ENCODE results near the gene AKT1S1.
A peak's percentile ranks its signal among the peaks of the same experiment; 100 is the strongest.

The AKT1S1 gene

DNA sequence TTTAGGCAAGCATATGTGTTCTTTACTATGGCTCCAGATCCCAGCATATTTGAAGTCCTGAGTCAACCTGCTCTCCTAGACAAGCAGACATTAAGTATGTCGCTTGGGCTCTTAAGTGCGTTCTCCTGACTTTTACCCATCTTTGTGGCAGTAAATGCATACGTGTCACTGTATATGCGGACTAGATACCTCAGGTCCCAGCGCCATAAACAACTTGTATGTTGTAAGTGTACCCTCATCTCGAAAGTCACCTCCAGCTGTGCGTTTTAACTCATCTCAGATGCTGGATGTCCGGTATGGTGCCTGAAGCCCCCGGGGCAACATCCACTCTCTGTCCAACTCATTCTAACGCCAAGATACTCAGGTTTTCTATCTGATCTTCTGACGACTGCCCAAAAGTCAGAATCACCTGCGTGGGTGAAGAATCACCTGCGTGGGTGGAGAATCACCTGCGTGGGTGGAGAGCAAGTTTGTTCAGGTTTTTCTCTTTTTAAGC, 24.5 kb downstream of the AKT1S1 start:
- no peak for DNase-seq

DNA sequence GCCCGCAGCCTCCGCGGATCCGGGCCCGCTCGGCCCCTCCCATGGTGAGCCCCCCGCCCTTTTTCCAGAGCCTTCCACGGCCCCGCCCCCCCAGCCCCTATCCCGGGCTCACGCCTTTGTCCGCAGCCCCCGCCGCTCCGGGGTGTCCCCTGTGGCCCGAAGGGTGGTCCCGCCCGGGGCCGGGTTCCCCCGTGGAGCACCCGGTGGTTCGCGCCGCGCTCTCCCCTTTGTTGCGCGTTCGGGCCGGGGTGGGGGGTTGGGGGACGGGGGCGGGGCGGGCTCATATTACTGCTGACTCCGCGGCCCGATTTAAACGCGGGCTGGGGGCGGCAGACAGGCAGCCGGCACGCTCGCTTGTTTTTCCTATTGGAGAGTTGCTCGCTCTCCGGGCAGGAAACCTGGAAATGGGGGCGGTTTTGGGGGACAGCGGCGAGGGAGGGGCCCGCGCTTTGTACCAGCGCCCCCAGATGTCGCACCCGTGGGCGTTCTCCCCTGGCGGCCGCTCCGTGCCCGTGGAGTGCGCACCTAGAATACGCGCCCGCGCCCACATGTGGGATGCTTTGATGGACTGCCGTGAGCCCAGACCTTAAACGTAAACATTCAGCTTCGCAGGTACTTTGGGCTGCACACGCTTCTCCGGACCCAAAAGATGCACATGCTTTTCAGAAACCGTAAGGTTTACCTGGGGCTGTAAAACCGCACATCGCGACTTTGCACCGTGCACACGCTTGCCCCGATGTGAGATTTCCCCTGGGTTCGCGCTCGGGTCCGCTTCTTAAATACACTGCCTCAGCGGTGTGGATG, 25.5 kb downstream of the AKT1S1 start:
- DNase-seq, result peak in 4 of 14 donors; percentile 27 to 47 (median 41)

DNA sequence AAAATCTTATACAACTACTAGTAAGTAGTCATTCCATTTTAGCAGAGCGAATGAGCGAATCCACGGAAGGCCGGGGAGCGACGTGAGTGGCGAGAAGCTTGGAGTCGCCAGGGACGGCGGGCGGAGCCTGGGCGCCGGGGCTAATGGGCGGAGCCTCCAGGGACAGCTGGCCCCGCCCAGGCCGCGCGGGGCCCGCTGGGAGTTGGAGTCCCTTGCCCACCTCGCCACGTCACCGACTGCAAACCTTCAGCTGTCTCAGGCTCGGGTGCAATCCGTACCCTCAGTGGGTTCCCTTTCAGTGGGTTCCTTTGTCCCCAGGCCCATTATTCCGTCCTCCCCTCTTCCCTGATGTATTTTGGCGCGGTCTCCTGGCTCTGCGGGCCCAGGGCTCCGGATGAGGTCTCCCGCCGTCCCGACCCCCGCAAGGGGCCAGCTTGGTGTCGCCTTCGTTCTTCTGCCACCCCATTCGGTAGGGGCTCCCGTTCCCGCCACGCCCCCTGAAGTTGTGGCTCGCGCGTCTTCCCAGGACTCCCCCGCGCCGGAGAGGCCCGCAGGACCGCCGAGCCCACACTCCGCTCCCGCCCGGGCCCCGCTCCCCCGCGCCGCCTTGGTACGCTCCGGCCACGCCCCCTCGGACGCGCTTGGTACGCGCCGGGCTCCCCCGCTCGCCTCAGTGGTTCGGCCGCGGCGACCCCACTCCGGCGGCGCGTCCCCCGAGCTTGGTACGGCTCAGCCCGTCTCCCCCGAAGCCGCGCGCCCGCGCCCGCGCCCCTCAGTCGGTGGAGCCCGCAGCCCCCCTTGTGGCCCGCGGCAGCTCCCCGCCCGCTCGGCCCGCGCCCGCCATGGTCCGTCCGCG, 26.4 kb downstream of the AKT1S1 start, which contains the start of gene PTOV1:
Gene PTOV1, plus strand, starts transcription at position 673 of the 856 bp plus-strand sequence.
- DNase-seq, result peak in 13 of 14 donors; percentile 72 to 95 (median 90)

DNA sequence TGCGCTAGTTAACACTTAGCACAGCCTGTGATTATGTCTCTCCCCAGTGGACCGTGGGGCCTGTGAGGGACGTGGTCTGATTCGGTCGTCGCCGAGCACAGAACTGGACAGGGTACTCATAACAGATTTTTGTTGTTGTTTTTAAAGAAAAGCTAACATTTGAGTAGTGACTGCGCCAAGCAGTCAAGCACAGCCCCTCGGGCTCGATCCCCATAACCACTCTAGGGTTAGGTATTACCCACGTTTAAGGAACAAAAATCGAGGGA, 27.0 kb downstream of the AKT1S1 start:
- no peak for DNase-seq

DNA sequence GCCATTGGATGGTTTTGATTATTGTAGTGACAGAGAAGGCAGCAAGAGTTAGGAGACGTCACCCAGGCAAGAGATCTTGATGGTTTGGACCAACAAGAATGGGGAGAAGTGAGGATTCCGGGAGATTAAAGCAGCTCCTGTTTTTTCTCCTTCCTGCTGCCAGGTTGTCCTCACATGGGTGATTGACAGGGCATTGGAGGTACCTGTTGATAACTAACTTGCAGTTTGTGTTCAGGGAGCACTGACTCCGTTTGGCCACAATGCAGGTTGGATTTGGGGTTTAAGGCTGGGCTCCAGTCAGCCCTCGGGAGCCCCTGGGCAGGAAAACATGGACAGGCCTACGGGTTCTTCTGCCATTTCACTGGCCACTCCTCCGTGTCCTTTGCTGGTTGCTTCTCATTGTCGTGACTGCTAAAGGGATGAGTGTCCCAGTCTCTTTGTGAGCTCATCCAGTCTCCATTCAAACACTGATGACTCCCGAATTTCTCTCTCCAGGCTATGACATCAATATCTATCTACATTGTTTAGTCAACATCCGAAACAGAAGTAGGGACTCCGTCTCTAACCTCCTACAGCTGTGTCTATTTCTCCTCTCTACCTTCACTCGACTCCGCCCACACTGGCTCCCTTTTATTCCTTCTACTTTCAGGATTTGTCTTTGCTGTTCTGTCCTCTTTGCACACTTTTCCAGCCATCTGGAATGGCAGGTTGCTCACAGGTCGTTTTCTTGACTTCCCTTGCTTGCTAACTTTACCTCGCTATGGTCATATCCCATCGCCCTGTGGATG, 27.5 kb downstream of the AKT1S1 start:
- no peak for DNase-seq

DNA sequence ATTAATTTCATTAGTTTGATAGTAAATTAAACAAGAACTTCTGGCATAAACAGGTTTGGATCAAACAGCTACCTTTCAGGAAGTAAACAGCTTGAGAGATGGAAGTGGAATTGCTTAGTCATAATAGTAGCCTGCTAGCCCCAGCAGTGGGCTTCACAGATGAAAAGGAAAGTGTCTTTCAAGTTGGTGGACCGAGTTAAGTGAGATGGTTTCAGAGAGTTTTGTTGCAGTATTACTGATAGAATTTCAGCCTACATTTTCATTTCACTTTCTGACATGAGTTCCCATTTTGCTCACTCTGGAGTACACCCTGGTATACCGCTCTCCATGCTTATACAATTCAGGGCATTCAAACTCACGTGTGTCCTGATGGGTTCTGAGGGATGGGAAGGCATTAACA, 28.2 kb downstream of the AKT1S1 start:
- no peak for DNase-seq

DNA sequence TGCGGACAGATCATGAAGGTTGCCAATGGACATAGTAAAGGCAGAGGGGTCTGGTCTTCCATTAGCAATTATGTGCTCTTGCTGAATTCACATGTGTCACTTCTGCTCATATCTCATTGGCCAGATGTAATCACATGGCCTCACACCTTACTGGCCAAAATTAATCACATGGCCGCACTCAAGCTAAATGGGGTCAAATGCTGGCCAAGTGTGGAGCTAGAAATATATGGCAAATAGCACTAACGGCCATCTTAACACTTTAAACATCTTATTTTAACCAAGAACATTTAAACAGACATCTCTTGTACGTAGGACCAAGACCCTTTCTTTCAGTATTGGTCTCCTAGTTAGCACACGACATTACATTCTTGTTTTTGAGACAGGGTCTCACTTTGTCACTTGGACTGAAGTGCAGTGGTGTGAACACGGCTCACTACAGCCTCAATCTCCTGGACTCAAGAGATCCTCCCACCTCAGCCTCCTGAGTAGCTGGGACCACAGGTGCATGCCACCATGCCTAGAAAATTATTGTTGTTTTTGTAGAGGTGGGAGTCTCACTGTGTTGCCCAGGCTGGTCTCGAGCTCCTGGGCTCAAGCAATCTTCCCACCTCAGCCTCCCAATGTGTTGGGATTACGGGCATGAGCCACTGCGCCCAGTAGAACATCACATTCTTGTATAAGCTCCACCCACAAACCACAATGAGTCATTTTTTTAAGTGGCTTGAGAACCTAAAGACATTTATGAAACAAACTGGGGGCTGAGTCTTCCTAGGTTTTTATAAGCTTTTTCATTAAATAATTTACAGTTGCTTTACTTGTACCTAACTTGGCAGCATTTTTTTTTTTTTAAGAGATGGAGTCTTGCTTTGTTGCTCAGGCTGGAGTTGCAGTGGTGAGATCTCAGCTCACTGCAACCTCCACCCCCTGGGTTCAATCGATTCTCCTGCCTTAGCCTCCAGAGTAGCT, 29.1 kb downstream of the AKT1S1 start:
- no peak for DNase-seq

DNA sequence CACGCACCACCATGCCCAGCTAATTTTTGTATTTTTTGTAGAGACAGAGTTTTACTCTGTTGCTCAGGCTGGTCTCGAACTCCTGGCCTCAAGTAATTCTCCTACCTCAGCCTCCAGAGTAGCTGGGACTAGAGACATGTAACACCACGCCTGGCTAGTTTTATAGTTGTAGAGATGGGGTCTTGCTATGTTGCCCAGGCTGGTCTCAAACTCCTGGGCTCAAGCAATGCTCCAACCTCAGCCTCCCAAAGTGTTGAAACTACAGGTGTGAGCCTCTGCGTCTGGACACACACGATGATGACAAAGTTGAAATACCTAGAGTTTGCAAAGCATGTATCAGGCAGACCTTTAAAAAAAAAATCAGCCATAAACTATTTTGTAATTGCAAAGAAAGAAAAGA, 30.7 kb downstream of the AKT1S1 start:
- DNase-seq, result no peak

DNA sequence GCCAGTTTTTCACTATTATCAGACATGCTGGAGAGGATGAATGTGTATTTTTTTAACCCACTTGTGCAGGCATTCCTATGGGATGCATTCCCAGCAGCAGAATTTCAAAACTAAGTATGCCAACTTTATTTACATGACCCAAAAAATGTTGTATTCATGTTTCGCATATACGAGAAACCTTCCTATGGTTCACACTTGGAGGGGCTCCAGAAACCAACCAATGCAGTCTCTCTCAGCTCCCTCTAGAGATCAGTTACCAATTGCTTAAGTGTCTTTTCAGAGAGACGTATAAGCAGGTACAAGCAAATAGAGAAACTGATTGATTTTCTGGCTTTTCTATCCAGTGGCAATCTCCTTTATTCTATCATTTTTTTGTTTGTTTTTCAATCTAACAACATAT, 31.7 kb downstream of the AKT1S1 start:
- DNase-seq, result no peak

DNA sequence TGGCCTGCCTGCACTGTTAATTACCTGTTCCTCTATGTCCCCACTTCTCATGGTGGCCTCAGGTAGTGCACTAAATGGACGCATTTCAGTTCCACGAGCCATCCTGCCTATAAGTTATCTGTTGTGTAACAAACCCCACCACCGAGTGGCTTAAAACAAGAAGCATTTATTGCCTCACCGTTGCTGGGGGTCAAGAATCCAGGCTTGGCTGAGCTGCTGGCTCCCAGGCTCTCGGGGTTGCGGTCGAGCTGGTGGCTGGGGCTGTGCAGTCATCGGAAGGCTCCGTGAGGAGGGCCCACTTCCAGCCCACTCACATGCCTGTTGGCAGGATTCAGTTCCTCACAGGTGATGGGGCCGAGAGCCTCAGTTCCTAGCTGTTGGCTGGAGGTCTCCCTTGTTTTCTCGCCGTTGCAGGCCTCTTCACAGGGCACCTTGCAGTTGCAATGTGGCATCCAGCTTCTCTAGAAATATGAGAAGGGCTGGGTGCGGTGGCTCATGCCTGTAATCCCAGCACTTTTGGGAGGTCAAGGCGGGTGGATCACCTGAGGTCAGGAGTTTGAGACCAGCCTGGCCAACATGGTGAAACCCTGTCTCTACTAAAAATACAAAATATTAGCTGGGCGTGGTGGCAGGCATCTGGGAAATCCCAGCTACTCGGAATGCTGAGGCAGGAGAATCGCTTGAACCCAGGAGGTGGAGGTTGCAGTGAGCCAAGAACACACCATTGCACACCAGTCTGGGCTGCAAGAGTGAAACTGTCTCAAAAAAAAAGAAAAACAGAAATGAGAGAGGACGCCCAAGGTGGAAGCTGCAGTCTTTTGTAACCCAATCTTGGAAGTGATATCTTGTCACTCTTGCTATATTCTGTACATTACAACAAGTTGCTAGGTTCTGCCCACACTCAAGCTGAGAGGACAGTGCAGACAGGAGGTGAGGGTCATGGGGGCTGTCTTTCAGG, 32.7 kb downstream of the AKT1S1 start:
- no peak for DNase-seq

DNA sequence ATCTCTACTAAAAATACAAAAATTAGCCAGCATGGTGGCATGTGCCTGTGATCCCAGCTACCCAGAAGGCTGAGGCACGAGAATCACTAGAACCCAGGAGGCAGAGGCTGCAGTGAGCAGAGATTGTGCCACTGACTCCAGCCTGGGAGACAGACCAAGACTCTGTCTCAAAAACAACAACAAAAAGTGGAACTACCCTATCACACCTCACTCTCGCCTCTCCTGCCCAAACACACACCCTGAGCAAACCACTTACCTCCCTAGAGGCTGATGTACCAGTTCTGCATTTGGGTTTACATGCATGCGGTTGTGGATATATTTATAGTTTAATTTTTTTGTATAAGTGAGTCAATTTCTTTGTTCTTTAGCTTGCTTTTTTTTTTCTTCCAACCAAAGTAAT, 33.9 kb downstream of the AKT1S1 start:
- no peak for DNase-seq

DNA sequence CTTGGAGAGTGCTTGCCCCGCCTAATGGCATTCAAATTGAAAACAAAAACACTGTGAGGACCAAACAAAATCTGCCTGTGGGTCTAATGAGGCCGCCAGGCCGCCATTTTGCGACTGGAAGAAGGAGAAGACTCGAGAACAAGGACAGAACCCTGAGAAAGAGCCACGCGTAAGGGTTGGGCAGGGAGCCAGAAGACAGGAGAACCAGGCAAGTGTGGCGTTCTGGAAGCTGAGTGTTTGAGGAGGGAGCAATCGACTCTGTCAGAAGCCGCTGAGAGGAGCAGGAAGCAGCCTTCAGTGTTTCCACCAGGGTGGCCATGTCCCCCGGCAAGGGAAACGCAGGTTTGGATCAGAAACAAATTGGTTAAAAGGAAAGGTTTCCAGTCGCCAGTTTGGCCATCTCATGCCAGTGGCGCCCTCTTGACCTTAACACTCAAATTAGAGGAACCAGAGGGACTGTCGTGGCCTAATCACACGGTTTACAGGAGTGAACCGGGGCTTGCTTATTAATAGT, 36.4 kb downstream of the AKT1S1 start:
- DNase-seq, result no peak

DNA sequence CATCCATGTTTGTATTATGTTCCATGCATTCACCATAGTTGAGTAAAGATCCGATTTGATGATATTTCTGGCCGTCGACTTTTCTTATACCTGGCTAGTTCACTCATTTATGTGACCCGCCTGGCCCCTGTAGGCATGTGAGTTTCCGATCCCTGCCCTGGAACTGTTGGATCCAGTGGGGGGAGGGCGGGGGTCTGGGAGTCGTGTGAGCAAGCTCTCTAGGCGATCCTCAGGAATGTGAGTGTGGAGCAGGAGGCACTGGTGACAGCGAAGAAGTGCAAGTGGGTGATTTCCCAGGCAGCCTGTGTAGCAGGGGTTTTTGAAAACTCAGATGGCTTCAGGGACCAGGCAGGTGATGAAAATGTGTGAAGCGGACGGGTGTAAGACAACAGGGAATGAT, 36.8 kb downstream of the AKT1S1 start:
- no peak for DNase-seq

DNA sequence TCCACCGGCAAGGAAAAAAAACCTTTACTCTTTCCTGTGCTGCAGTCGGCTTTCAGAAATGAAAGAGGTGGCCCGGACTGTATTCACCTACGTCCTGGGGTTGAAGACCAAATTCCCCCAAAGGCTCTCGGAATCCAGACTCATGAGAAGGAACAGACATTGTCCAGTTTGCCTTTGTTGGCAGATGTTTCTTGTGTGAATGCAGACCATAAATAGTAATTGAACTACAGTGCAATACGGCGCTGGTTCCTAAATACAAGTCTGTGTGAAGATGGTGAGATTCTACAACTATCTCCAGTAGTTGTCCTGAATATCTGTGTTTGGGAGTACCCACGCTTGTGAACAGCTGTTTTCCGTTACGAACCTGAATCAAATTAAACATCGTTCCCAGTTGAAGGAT, 37.4 kb downstream of the AKT1S1 start:
- no peak for DNase-seq

DNA sequence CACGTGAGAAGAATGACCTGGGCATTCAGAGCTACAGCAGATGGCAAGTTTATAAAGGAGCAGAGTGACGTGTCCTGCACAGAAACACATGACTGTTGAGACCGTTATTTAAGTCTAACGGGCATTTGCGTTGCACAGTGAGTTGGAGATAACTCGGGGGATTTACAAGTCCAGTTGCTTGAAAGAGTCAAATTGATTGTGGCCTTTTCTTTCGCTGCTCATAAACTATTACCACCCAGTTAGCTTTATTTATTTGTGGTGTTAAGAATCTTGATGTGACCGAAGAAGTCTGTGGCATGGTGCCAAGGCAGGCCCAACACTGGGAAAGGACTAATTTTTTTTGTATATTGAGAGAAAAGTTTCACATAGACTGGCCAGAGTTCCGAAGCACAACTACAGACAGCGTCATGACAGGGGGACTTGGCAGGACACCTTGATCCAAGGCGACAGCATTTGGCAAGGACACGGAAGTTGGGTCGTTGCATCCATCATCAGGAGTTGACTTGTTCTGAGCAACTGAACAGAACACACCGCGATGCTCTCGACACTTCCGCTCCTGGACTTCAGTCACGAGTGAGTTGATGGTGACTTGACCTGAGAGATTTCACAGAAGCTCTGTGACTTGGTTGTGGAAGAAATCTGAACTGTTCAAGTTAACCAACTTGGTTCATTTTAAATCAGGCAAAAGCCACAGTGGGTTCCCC, 38.1 kb downstream of the AKT1S1 start:
- DNase-seq, result no peak

DNA sequence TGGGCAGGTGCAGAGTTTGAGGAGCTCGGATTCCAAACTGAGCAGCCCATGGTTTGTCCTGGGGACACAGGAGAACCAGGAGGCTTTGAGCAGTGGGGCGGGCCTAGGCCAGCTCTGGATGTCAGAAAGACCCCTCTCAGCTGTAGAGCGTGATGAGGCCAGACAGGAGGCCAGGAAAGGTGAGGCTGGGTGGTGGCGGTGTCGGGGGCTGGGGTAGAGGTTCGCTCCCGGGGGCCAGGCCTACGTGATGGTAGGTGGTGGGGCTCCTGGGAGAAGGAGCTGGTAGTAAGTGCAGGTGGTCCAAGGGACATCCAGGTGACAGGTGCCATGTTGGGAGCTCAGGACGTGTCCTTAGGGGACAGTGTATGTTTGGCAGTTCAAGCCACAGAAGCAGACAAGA, 39.7 kb downstream of the AKT1S1 start:
- no peak for DNase-seq

DNA sequence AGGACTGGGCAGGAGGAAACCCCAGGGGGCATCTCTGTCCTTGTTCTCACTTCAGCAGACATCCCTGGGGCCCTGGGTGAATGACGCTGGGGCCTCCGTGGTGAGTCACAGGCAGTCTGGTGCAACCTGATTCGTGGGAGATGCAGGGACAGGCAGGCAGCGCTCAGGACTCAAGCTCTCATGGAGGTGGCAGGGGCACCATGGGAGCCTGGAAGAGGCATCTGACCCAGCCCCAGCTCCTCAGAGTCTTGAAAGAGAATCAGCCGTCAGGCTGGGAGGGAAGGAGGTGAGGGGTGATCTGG, 40.2 kb downstream of the AKT1S1 start:
- no peak for DNase-seq

DNA sequence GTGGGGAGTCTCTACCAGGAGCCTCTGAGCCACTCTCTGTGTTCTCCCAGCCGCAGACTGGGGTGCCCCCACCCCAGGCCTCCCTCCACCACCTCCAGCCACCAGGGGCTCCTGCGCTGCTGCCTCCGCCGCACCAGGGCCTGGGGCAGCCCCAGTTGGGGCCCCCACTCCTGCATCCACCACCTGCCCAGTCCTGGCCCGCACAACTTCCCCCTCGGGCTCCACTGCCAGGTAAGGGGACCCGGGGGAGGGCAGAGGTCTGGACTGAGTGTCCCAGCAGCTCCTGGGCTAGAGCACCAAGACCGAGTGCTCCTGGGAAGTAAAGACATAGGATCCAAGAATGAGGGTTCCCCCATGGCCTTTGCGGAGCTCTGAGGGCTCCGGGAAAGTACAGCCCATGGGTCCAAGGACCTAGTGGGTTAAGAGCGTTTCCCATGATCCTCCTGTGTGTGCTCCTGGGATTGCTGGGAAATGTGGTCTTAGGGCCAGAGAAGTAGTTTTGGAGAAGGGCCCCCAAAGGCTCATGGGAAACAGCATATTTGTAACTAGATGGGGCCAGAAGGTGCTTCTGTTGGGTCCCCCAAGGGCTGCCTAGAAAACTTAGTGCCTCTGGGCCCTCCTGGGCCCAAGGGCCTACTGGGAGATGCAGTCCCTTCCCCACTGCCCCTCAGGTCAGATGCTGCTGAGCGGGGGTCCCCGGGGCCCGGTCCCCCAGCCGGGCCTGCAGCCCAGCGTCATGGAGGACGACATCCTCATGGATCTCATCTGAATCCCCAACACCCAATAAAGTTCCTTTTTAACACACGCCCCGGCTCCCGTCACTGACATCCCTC, 40.8 kb downstream of the AKT1S1 start:
- no peak for DNase-seq

DNA sequence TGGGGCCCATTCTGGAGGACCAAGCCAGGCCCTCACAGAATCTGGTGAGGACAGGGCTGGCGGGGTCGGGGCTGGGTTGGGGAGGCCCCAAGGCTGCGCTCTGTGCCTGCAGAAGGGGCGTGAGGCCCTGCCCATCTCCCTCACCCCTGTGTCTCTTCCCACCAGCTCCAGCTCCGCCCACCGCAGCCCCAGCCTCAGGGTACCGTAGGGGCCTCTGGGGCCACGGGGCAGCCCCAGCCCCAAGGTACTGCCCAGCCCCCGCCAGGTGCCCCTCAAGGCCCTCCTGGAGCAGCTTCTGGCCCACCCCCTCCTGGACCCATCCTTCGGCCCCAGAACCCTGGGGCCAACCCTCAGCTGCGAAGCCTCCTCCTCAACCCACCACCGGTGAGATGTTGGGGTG, 41.6 kb downstream of the AKT1S1 start:
- DNase-seq, result no peak

Data from C1 segment of cervical spinal cord (tissue), 14 donors.